B cell (primary cell): ENCODE results near the gene GGA2.

Source experiments
- EZH2 ChIP-seq: IDR thresholded peaks from 2 replicates; pipeline ENCODE4 v1.6.1; 2012; ENCODE audit warnings: borderline replicate concordance, low read depth, mild to moderate bottlenecking, moderate library complexity, low read length; ENCODE audit not compliant: insufficient read depth, poor library complexity, severe bottlenecking
- TF ChIP-seq, protein P1 (sequence below): fragments of 200-600 bp; IDR thresholded peaks from one replicate; pipeline ENCODE4 v1.8.0; 2022; ENCODE audit warnings: antibody characterized with exemption, mild to moderate bottlenecking

DNA sequence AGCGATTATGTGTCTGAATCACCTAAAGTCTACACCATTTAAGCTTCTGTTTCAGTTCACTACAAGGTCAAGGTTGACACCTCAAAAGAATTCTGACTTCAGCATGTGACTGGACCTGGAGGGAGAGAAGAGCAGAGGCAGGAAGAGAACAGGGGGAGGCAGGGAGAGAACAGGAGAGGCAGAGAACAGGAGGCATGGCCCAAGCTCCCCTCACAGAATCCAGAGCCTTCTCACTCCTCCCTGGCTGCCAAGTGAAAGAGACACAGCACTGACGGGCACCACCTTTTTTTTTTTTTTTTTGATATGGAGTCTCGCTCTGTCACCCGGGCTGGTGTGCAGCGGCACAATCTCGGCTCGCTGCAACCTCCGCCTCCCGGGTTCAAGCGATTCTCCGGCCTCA is 11.4 kb downstream of the GGA2 start:
- TF ChIP-seq, protein P1, sequence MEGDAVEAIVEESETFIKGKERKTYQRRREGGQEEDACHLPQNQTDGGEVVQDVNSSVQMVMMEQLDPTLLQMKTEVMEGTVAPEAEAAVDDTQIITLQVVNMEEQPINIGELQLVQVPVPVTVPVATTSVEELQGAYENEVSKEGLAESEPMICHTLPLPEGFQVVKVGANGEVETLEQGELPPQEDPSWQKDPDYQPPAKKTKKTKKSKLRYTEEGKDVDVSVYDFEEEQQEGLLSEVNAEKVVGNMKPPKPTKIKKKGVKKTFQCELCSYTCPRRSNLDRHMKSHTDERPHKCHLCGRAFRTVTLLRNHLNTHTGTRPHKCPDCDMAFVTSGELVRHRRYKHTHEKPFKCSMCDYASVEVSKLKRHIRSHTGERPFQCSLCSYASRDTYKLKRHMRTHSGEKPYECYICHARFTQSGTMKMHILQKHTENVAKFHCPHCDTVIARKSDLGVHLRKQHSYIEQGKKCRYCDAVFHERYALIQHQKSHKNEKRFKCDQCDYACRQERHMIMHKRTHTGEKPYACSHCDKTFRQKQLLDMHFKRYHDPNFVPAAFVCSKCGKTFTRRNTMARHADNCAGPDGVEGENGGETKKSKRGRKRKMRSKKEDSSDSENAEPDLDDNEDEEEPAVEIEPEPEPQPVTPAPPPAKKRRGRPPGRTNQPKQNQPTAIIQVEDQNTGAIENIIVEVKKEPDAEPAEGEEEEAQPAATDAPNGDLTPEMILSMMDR = no peak
- TF ChIP-seq EZH2 = no peak
